ENCODE data around the gene SSC5D.

SSC5D gene

DNA sequence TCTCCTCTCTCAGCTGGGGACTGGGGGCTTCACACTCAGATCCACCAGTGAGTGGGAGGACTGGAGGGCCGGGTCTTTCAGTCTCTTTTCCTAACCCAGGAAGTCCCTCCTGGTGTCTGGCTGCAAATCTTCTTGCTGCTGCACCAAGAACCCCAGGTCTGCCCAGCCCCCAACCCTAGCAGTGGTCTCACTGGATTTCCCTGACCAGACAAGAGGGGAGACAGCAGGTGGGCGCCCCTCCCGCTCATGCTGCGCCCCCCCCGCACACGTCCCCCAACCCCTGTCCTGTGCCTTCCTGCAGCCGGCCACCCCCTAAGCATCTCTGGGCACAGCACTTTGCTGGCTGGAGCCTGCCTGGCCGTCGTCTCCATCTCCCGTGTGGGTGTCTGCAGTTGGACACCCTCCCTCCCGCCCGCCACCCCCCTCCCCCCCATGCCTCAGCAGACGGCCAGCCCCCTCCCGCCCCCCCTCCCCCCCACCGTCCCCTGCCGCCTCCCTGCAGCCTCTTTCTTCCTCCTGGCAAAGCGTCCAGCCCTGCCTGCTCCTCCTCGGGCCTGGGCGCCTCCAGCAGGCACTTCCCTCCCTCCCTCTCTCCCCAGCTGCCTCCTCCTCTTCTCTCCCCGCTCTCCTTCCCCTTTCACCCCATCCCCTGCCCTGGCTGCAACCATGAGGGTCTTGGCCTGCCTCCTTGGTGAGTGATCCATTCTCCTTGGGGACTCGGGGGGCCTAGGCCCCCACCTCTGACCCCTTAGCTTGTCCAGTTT lies at the start of gene SSC5D (continued):
- TF ChIP-seq ZNF623 (tag by site-specific recombination; IDR thresholded peaks at IDR 0.05) = peak; percentile 28
- TF ChIP-seq ZNF629 (tag by site-specific recombination; IDR thresholded peaks at IDR 0.05) = no peak

- CTCF ChIA-PET = interaction anchor here (1.8 kb wide), 1 partner anchor 65 kb away, joined by 7 read pairs; no protein-coding TSS in a partner anchor
- Histone ChIP-seq H3K4me1 (ENCODE audit: control insufficient read depth, insufficient read depth, low read length) (peaks cover 3% of the 10 kb centered on the region; the same call in 1 of the 2 replicates), H3K36me3 (ENCODE audit: control insufficient read depth in 2 of 2, insufficient read depth in 1 of 2, low read length in 2 of 2) (no peaks in the 10 kb centered on the region), H3K27ac (ENCODE audit: extremely low read depth, low read depth, low read length) (no peak overlapping the region), H3K4me3 (ENCODE audit: low read depth, low read length) (no peak overlapping the region), H3K9me3 (ENCODE audit: control insufficient read depth, insufficient read depth, low read depth, low read length) (no peaks in the 10 kb centered on the region)
- TF ChIP-seq ZNF623 (tag by site-specific recombination; IDR thresholded peaks at IDR 0.05) (peak; percentile 100), FEZF1 (tag by site-specific recombination; IDR thresholded peaks at IDR 0.05) (no peak), ZNF280D (tag by site-specific recombination; IDR thresholded peaks at IDR 0.05) (peak; percentile 58; the same call in 1 of the 2 replicates), KLF8 (tag by site-specific recombination; IDR thresholded peaks at IDR 0.05) (0 out of 2 replicates have a peak, but pooled peaks have one; percentile 31), ZNF768 (tag by site-specific recombination; IDR thresholded peaks at IDR 0.05) (peak; percentile 7; the same call in 1 of the 2 replicates)
- TF ChIP-seq, protein P1, sequence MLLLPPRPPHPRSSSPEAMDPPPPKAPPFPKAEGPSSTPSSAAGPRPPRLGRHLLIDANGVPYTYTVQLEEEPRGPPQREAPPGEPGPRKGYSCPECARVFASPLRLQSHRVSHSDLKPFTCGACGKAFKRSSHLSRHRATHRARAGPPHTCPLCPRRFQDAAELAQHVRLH (tag by site-specific recombination; IDR thresholded peaks at IDR 0.05) = 0 out of 2 replicates have a peak, but pooled peaks have one; percentile 28
- POLR2A ChIA-PET = interaction anchor here (0.6 kb wide), 1 partner anchor 1377 kb away, joined by 5 read pairs; no protein-coding TSS in a partner anchor
Measured at GRCh38 chr19:55439052-55439451, 49.2 kb upstream of the SSC5D start.

- TF ChIP-seq KLF9 (tag by site-specific recombination; IDR thresholded peaks at IDR 0.05; ENCODE audit: low read depth) (peak; percentile 88), HOXD13 (CRISPR knock-in tag; IDR thresholded peaks at IDR 0.05; ENCODE audit: borderline replicate concordance) (no peak), PBX3 (CRISPR knock-in tag; IDR thresholded peaks at IDR 0.05) (0 out of 2 replicates have a peak, but pooled peaks have one; percentile 38), ZNF221 (tag by site-specific recombination; IDR thresholded peaks at IDR 0.05; ENCODE audit: borderline replicate concordance) (no peak), KLF8 (tag by site-specific recombination; IDR thresholded peaks at IDR 0.05) (0 out of 2 replicates have a peak, but pooled peaks have one; percentile 17), SP3 (tag by site-specific recombination; IDR thresholded peaks at IDR 0.05) (peak; percentile 47; the same call in 1 of the 2 replicates), SP2 (tag by site-specific recombination; IDR thresholded peaks at IDR 0.05) (peak; percentile 51), KLF1 (tag by site-specific recombination; IDR thresholded peaks at IDR 0.05) (peak; percentile 29; the same call in 1 of the 2 replicates), ZNF311 (tag by site-specific recombination; IDR thresholded peaks at IDR 0.05; ENCODE audit: borderline replicate concordance) (no peak), GLIS2 (tag by site-specific recombination; IDR thresholded peaks at IDR 0.05) (0 out of 2 replicates have a peak, but pooled peaks have one; percentile 8)
- TF ChIP-seq, protein P2, sequence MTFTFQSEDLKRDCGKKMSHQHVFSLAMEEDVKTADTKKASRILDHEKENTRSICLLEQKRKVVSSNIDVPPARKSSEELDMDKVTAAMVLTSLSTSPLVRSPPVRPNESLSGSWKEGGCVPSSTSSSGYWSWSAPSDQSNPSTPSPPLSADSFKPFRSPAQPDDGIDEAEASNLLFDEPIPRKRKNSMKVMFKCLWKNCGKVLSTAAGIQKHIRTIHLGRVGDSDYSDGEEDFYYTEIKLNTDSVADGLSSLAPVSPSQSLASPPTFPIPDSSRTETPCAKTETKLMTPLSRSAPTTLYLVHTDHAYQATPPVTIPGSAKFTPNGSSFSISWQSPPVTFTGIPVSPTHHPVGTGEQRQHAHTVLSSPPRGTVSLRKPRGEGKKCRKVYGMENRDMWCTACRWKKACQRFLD (tag by site-specific recombination; IDR thresholded peaks at IDR 0.05) = no peak
- H3K36me3 ChIP-seq (ENCODE audit: control insufficient read depth in 2 of 2, insufficient read depth in 1 of 2, low read length in 2 of 2) = no peaks in the 10 kb centered on the region
- peaks cover 3% of the 10 kb centered on the region; the same call in 1 of the 2 replicates for H3K4me1 ChIP-seq (ENCODE audit: control insufficient read depth, insufficient read depth, low read length)
- no peak overlapping the region for H3K27ac ChIP-seq (ENCODE audit: extremely low read depth, low read depth, low read length)
- ChIA-PET CTCF (interaction anchor here (1.0 to 1.7 kb wide), 2 partner anchors 26 to 28 kb away, joined by 3 to 5 read pairs; no protein-coding TSS in a partner anchor), POLR2A (no interaction called here)
- no peaks in the 10 kb centered on the region for H3K9me3 ChIP-seq (ENCODE audit: control insufficient read depth, insufficient read depth, low read depth, low read length)
- no peak overlapping the region for H3K4me3 ChIP-seq (ENCODE audit: low read depth, low read length)
Measured at GRCh38 chr19:55440411-55441105, 47.7 kb upstream of the SSC5D start.
